GM23338 (cell line): ENCODE measurements around the gene SORCS2. TPM values are rescaled to one million over a fixed set of nuclear protein-coding genes. Genes with fewer than 3 reads are reported as not detected.
"Not testable (repeated sequence)": the region's sequence is repeated elsewhere in the genome, so short reads cannot be mapped to it uniquely, and the experiment has no call there.

Source experiments
- ATAC-seq: fragments of 200-7000 bp; cut with Tn5 transposase; 3 replicates; pipeline ENCODE4 v1.9.1; 2020
- DNase-seq: peaks from one replicate; pipeline ENCODE4 v3.0.0-alpha.2; 2015; ENCODE audit warnings: low spot score
- H2AFZ ChIP-seq: fragments of 200-600 bp; sonication (generic); 2 replicates; pipeline ENCODE4 v1.8.0; 2016; ENCODE audit warnings: antibody characterized with exemption, mild to moderate bottlenecking, moderate library complexity
- H3F3A ChIP-seq: fragments of 200-600 bp; sonication (generic); replicated peaks from 2 replicates; pipeline ENCODE4 v1.8.0; 2017; ENCODE audit warnings: antibody characterized with exemption, mixed run types, low read depth
- H3K27ac ChIP-seq: fragments of 200-600 bp; sonication (generic); 2 replicates; pipeline ENCODE4 v1.6.1; 2016; ENCODE audit warnings: low read depth
- H3K27me3 ChIP-seq: fragments of 200-600 bp; sonication (generic); 2 replicates; pipeline ENCODE4 v1.8.0; 2016; ENCODE audit warnings: mild to moderate bottlenecking, mixed run types, moderate library complexity; ENCODE audit not compliant: insufficient read depth
- H3K36me3 ChIP-seq: fragments of 200-600 bp; sonication (generic); 2 replicates; pipeline ENCODE4 v1.8.0; 2016; ENCODE audit warnings: mild to moderate bottlenecking; ENCODE audit not compliant: insufficient read depth
- H3K4me1 ChIP-seq: fragments of 200-600 bp; sonication (generic); 2 replicates; pipeline ENCODE4 v1.8.0; 2016; ENCODE audit warnings: mild to moderate bottlenecking, moderate library complexity; ENCODE audit not compliant: insufficient read depth
- H3K4me2 ChIP-seq: fragments of 200-600 bp; sonication (generic); 2 replicates; pipeline ENCODE4 v1.7.1; 2017; ENCODE audit warnings: mixed run types
- H3K4me3 ChIP-seq: fragments of 200-600 bp; sonication (generic); 2 replicates; pipeline ENCODE4 v1.6.1; 2016; ENCODE audit warnings: mixed run types
- H3K79me2 ChIP-seq: fragments of 200-600 bp; sonication (generic); replicated peaks from 2 replicates; pipeline ENCODE4 v1.8.0; 2017; ENCODE audit warnings: mild to moderate bottlenecking; ENCODE audit not compliant: insufficient read depth
- H3K9me2 ChIP-seq: fragments of 200-600 bp; sonication (generic); 2 replicates; pipeline ENCODE4 v1.8.0; 2017; ENCODE audit not compliant: insufficient read depth
- H4K20me1 ChIP-seq: fragments of 200-600 bp; sonication (generic); replicated peaks from 2 replicates; pipeline ENCODE4 v1.8.0; 2017; ENCODE audit warnings: mild to moderate bottlenecking; ENCODE audit not compliant: insufficient read depth
- H3K27ac Mint-ChIP-seq: 2 replicates; pipeline ENCODE4 v1.8.0; 2020; ENCODE audit warnings: inconsistent platforms, mild to moderate bottlenecking, moderate library complexity, mixed read lengths
- H3K27me3 Mint-ChIP-seq: 3 replicates; pipeline ENCODE4 v1.8.0; 2022; ENCODE audit warnings: low read depth, mild to moderate bottlenecking, moderate library complexity, mixed read lengths, inconsistent platforms; ENCODE audit not compliant: insufficient read depth, poor library complexity
- H3K36me3 Mint-ChIP-seq: 3 replicates; pipeline ENCODE4 v1.8.0; 2021; ENCODE audit warnings: low read depth, mild to moderate bottlenecking, inconsistent platforms, moderate library complexity, mixed read lengths
- H3K4me1 Mint-ChIP-seq: 3 replicates; pipeline ENCODE4 v1.8.0; 2020; ENCODE audit warnings: mild to moderate bottlenecking, inconsistent platforms, mixed read lengths
- H3K4me3 Mint-ChIP-seq: 3 replicates; pipeline ENCODE4 v1.8.0; 2021; ENCODE audit warnings: moderate library complexity, mild to moderate bottlenecking, inconsistent platforms, mixed read lengths
- H3K9me3 Mint-ChIP-seq: 3 replicates; pipeline ENCODE4 v1.8.0; 2020; ENCODE audit warnings: moderate library complexity, mild to moderate bottlenecking, inconsistent platforms, mixed read lengths
- POLR2AphosphoS5 ChIP-seq: IDR thresholded peaks from 2 replicates; pipeline ENCODE4 v1.6.1; 2016; ENCODE audit warnings: antibody characterized with exemption, low read depth
- REST ChIP-seq: IDR thresholded peaks from one replicate; pipeline ENCODE4 v1.6.1; 2018; ENCODE audit warnings: antibody characterized with exemption; ENCODE audit not compliant: unreplicated experiment
- ZNF114 ChIP-seq: fragments of 250-450 bp; sonication (Bioruptor Pico); IDR thresholded peaks from 2 replicates; pipeline ENCODE4 v1.5.0; 2020; ENCODE audit warnings: mild to moderate bottlenecking, moderate library complexity
- ZNF331 ChIP-seq: fragments of 250-450 bp; sonication (Bioruptor Pico); IDR thresholded peaks from 2 replicates; pipeline ENCODE4 v1.5.0; 2020; ENCODE audit warnings: low read depth, mild to moderate bottlenecking, moderate library complexity
- ZNF462 ChIP-seq: fragments of 250-450 bp; sonication (Bioruptor Pico); IDR thresholded peaks from 2 replicates; pipeline ENCODE4 v1.5.0; 2020; ENCODE audit warnings: mild to moderate bottlenecking, moderate library complexity
- polyA plus RNA-seq: library from polyadenylated mRNA; unstranded; fragments of >200 nt; fragmentation: Nextera tagmentation; extraction: Ambion mirVana; gene quantifications from 2 replicates; pipeline ENCODE4 v1.2.1, GENCODE V29; 2016
- total RNA-seq: library from RNA; depleted of rRNA; stranded (reverse); fragments of >200 nt; shearing (Covaris generic); gene quantifications from 2 replicates; pipeline ENCODE4 v1.2.3, GENCODE V29; 2014

The SORCS2 gene
- total and polyA plus RNA-seq, 2 experiments from 2014 or later = 0.47 to 2.4 TPM

- TF ChIP-seq ZNF462 (CRISPR knock-in tag) (no peak), ZNF331 (no peak), ZNF114 (CRISPR knock-in tag) (no peak), POLR2AphosphoS5 (no peak)
These were observed 383.1 kb downstream of the SORCS2 start (continued) for GRCh38 chr4:7575426-7575825.

- H3K36me3 ChIP-seq, DNase-seq, H3K27ac Mint-ChIP-seq, H3K27ac ChIP-seq, H3K9me2 ChIP-seq, H3K4me3 Mint-ChIP-seq, H4K20me1 ChIP-seq, ATAC-seq, H3K27me3 Mint-ChIP-seq, H3F3A ChIP-seq, H3K4me2 ChIP-seq, H3K4me3 ChIP-seq, H3K4me1 ChIP-seq, H3K27me3 ChIP-seq, H3K4me1 Mint-ChIP-seq, H2AFZ ChIP-seq, H3K79me2 ChIP-seq: not testable (repeated sequence)
- peaks cover 43% of the 10 kb centered on the region for H3K9me3 Mint-ChIP-seq
- H3K36me3 Mint-ChIP-seq = peaks cover 26% of the 10 kb centered on the region
These were observed 385.2 kb downstream of the SORCS2 start for GRCh38 chr4:7577361-7578039.

- no peaks in the 10 kb centered on the region for H3K4me1 Mint-ChIP-seq
- no peak overlapping the region for H2AFZ ChIP-seq
- DNase-seq = peak; percentile 84
- peak; percentile 97 for TF ChIP-seq REST
These were observed 389.1 kb downstream of the SORCS2 start for GRCh38 chr4:7581477-7581876.

More at GRCh38 chr4:7581477-7581876, 389.1 kb downstream of the SORCS2 start:
- Histone ChIP-seq H4K20me1 (no peaks in the 10 kb centered on the region), H3K36me3 (0 out of 2 replicates have a peak, but pooled peaks cover 6% of the 10 kb centered on the region), H3K4me2 (no peak overlapping the region), H3K4me3 (no peak overlapping the region), H3K9me2 (no peaks in the 10 kb centered on the region), H3F3A (no peaks in the 10 kb centered on the region), H3K4me1 (no peaks in the 10 kb centered on the region), H3K27ac (no peak overlapping the region), H3K79me2 (no peaks in the 10 kb centered on the region), H3K27me3 (no peaks in the 10 kb centered on the region)
- no peak overlapping the region for H3K27ac Mint-ChIP-seq
- peaks cover 10% of the 10 kb centered on the region for H3K27me3 Mint-ChIP-seq
- peaks cover 33% of the 10 kb centered on the region for H3K9me3 Mint-ChIP-seq
- ATAC-seq = peak; percentile 100
- H3K36me3 Mint-ChIP-seq = peaks cover 18% of the 10 kb centered on the region
- no peak overlapping the region for H3K4me3 Mint-ChIP-seq
